ENCODE measurements around the gene PALM.

PALM gene

DNA sequence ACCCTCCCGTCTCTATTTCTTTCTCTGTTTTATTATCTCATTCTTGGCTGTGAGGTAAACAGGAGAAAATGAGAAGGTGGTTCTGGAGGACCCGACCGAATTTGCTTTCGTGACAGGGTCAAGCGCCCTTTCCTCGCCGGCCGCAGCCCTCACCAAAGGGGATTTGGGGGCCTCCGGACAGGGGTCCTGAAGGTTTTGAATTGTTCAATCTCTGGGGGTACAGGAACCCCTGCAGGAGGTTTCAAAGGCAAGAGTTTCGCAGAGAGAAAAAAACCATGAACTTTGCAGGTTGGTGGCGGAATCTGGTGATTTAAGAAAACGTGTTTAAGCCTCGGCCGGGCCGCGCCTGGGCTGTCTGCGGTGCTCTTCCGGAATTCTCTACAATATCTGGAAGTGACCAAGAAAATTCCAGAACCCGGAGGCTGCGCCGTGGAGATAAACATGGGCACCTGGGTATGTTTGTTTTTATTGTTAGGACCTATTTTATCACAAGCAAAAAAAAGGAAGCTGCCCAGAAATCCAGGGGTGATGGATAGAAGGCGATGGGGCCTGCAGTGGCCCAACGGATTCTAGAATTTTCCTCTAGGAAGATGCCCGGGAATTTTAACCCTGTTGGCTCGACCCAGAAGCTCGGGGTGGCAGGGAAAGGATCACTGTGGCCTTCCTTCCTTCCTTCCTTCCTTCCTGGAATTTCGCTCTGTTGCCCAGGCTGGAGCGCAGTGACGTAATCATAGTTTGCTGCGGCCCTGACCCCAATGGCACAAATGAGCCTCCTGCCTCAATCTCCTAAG, 74.3 kb downstream of the PALM start:
- DNase-seq (ENCODE audit: low spot score): no peak

DNA sequence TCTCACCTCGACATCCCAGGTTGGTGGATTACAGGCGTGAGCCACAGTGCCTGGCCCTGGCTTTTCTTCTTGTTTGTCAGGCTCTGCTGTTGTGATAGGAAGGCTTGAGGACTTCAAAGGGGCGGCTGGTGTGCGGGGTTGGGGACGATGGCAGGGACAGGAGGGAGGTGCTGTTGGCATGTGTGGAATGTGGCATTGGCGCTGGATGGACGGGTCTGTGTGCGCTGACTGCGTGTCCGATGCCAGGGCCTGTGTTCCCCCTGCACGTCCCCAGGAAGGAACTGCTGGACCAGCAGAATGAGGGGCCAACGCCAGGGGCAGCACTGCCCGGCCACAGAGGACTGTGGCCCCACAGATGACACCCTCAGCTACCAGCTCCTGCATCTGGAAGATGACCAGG, 75.8 kb downstream of the PALM start:
- DNase-seq (ENCODE audit: low spot score): no peak

DNA sequence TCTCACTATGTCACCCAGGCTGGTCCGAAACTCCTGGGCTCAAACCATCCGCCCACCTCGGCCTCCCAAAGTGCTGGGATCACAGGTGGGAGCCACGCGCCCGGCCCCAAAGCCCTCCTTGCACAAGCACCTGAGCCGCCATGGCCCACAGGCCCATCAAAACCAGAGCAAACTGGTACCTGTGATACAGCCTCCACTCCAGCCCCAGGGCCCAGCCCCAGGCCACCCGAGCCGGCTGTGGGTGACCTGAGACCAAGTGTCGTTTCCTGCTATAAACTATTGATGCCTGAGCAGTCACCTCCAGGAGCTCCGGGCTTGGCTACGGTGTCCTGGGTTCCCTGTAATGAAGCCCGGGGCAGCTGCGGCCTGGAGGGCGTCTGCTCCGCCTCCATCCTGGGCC, 78.8 kb downstream of the PALM start:
- DNase-seq (ENCODE audit: low spot score): no peak

DNA sequence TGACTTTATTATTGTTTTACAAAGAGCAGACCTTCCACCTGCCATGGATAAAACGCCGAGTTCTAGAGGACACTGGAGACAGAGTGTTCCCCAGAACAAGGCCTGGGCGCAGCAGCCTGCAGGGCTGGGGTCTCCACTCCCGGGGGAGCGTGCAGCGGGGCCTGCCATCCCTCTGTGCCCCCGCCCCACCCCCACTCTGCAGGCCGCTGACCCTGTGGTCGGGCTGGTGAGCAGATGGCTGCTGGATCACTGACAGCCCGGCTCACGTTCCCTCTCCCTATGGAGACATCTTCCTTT, 79.9 kb downstream of the PALM start:
- no peak for DNase-seq (ENCODE audit: low spot score)

DNA sequence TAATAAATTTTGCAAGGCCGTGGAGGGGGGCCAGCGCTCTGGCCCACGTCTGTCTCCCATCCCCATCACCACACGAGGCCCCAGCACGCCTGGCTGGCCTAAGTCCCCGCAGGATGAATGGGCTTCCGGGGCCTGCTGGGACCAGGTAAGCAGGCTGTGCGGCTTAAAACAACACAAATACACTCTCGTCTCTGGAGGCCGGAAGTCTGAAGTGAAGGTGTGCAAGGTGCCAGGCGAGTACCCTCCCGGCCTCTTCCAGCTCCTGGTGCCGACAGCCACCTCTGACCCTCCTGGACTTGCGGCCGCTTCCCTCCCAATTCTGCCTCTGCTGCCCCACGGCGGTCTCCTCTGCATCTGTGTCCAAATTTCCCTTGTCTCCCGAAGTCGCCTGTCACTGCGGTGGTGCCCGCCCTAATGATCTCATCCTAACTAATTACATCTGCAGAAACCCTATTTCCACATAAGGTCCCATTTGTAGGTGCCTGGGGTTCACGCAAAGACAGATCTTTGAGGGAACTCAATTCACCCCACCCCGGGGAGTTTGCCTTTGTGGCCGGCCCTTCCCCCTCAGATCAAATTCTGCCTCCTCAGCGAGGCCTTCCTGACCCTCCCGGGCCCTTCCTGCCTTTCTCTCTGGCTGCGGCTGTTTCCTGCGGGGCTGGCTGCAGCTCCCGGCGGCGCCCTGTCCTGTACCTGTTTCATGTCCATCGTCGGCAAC, 80.4 kb downstream of the PALM start:
- no peak for DNase-seq (ENCODE audit: low spot score)

DNA sequence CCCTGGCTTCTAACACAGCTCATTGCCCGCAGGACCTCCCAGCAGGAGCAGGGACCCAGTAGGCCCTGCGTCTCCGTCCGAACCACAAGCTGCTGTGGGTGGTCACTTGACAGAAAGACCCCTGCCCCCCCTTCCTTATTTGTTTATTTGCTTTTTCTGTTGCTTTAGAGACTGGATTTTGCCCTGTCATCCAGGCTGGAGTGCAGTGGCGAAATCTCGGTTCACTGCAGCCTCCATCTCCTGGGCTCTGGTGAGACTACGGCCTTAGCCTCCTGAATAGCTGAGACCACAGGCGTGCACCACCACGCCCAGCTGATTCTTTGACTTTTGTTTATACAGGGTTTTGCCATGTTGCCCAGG, 80.9 kb downstream of the PALM start:
- DNase-seq (ENCODE audit: low spot score): no peak

DNA sequence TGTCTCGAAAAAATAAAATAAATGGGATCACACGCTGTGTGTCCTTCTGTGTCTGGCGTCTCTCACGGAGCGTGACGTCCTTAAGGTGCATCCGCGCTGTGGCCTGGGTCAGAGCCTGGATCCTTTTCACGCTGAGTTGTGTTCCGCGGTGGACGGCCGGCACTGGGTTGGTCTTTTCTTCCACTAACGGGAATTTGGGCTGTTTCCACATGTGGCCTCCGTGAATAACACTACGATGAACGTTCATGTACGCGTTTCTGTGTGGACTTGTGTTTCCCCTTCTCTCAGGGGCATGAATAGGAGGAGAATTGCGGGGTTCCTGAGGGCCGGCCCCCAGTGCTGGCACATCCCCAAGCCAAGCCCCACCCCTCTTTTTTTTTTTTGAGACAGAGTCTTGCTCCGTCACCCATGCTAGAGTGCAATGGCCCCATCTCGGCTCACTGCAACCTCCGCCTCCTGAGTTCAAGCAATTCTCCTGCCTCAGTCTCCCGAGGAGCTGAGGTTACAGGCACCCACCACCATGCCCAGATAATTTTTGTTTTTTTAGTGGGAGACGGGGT, 82.4 kb downstream of the PALM start:
- no peak for DNase-seq (ENCODE audit: low spot score)

DNA sequence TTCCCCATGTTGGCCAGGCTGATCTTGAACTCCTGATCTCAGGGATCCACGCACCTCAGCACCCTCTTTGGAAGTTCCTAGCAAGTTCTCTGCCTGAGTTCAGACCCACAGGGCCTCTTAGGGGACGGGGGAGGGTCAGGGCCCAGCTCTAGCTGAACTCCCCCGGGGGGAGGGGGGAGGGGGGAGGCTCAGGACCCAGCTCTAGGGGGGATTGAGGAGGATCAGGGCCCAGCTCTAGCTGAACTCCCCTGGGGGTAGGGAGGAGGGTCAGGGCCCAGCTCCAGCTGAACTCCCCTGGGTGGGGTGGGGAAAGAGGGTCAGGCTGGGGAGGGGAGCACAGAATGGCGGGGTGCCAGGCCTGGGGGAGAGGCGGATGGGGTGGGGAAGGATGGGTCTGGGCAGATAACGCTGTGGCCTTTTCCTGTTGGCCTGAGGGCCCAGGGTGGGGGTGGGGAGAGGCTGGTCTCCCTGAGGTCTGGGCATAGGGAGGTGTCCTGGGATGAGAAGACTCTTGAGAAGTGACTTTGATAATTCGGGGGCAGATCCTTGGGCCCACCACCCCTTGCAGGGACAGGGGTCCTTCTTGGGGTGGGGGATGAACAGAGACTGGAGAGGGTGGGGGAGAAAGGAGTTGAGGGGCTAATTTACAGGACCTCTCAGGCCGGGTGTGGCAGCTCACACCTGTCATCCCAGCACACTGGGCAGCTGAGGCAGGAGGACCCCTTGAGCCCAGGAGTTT, 83.0 kb downstream of the PALM start:
- no peak for DNase-seq (ENCODE audit: low spot score)

DNA sequence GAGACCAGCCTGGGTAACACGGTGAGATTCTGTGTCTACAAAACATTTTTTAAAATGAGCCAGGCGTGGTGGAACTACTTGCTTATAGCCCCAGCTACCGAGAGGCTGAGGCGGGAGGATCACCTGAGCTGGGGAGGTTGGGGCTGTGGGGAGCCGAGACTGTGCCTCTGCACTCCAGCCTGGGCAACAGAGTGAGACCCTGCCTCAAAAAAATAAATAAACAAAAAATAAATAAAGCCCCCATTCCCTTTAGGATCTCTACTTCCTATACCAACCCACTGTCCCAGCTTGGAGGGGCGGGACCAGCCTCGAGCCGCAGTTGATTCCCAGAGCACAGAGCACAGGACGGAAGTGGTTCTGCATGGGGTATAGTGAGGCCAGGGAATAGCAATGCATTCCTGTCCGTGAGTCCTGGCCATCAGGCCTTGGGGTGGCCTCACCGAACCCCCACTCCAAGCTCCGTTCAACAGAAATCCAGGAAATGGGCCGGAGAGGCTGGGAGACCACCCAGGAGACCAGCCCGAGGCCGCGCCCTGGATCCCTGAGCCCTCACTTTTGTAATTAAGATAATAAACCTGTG, 83.7 kb downstream of the PALM start:
- DNase-seq (ENCODE audit: low spot score): no peak

DNA sequence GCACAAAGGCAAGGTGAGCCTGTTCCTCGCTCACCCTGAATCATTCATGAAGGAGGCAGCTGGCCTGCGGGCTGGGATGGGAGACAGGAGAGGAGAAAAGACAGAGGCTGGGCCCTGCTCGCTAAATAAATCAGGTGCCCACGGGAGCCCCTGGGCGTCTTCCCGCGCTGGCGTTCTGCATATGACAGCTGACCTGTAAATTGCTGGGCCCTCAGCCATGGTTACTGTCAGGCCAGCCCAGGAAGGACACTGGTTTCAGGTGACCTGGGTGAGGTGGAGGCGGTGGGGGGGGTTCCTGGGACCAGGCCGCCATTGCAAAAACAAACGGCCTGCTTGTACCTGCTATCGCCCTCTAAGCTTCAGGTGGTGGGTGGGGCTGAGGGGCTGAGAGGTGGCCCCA, 85.1 kb downstream of the PALM start:
- DNase-seq (ENCODE audit: low spot score): no peak

DNA sequence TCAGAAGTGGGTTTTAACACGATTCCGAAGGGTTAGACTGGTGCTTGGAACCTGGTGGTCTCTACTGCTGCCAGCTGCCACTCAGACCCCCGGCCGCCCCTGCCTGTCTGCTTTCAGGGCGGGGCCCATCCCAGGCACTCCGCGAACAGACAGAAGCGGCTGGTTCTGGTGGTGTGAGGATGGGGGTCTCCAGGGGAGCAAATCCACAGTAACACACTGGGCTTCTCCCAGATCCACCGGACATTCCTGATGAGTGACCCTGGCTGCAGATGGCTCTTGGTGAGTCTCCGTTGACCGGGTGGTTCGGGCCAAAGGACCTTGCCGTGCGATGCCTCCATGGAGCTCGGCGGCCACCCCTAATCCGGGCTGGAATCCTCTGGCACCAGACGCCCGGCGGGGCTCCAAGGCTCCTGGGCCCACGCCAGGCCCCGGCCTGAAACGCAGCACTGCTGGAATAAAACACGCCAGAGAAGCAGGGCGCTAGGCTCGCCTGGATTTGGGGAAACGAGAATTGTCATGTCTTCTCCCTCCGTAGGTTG, 86.4 kb downstream of the PALM start:
- DNase-seq (ENCODE audit: low spot score): no peak

DNA sequence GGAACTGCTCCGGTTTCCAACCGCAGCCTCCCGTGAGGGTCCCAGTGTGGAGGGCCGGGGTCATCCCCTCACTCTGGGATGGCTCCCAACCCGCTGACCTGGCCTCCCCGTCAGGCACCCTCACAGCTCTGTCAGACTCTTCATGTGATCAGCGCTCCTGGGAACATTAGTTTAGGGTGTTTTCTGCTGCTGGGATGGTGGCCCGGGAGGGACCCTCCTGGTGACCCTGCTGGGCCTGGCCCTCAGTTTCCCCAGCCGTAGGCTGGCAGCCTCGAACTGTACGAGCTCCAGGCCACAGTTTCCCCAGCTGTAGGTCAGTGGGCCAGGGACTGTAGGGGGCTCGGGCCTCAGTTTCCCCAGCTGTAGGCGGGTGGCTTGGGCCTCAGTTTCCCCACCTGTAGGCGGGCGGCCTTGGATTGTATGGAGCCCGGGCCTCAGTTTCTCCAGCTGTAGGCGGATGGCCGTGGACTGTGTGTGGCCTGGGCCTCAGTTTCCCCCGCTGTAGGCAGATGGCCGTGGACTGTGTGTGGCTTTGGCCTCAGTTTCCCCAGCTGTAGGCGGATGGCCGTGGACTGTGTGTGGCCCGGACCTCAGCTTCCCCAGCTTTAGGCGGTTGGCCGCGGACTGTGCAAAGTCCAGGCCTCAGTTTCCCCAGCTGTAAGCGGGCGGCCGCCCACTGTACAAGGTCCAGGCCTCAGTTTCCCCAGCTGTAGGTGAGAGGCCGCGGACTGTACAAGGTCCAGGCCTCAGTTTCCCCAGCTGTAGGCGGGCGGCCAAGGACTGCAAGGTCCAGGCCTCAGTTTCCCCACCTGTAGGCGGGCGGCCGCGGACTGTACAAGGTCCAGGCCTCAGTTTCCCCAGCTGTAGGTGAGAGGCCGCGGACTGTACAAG, 87.2 kb downstream of the PALM start:
- DNase-seq (ENCODE audit: low spot score): no peak

DNA sequence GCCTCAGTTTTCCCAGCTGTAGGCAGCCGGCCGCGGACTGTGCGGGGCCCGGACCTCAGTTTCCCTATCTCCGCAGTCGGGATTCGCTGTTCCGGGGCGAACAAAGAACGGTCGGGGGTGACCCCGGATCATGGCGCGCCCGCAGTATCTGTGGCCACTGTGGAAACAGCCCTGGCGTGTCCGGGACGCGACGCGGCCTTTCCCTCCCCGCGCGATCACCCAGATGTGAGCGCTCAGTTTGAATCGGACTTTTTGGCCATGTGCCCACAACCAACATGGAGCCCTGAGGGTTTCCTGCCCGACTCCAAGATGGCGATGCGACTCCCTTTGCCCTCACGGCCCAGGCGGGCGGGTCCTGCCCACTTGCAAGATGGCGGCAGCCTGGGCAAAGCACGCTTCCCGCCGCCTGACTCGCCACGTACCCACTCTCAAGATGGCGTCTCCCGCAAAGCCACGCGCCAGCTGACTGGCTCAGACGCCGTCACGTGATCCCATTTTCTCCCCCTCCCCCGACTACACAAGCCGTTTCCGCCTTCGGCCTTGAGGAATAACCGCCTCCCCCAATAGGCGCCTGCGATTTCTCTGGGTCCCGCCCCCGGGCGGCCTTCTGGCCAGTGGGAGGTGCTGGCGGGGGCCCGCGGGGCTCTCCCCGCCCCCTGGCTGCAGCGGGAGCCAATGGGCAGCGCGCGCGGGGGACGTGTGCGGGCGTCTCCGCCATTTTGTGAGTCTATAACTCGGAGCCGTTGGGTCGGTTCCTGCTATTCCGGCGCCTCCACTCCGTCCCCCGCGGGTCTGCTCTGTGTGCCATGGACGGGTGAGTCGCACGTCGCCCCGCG, 88.2 kb downstream of the PALM start, which contains the start of gene PTBP1:
Gene PTBP1, plus strand, starts transcription at position 761 of the 836 bp plus-strand sequence. Its CDS starts 46 bp downstream, at position 807.
- DNase-seq (ENCODE audit: low spot score): peak; percentile 100

Measured in RKO (cell line).